HL-60 (cell line): Measurements from ENCODE around the gene ERCC1.

Source experiments
- DNase-seq, 2 experiments: peaks; one replicate each; pipeline ENCODE4 v3.0.0-alpha.2; 2010 to 2020; ENCODE audit warnings: low read depth in 1 of 2, low spot score in 1 of 2
- H3K27ac ChIP-seq: fragments of 250-450 bp; sonication (Bioruptor Pico); replicated peaks from 2 replicates; pipeline ENCODE4 v1.5.1; 2020; ENCODE audit warnings: mild to moderate bottlenecking, moderate library complexity
- H3K27me3 ChIP-seq: fragments of 250-450 bp; sonication (Bioruptor Pico); 2 replicates; pipeline ENCODE4 v1.5.1; 2021; ENCODE audit warnings: mild to moderate bottlenecking, moderate library complexity; ENCODE audit not compliant: insufficient read depth, poor library complexity, severe bottlenecking
- H3K4me3 ChIP-seq: replicated peaks from 2 replicates; pipeline ENCODE4 v1.5.1; 2011; ENCODE audit warnings: mild to moderate bottlenecking, control low read depth, low read length; ENCODE audit not compliant: insufficient read depth
- CTCF ChIP-seq: IDR thresholded peaks from one replicate; pipeline ENCODE4 v1.5.1; 2011; ENCODE audit warnings: low read length, control low read depth, inconsistent platforms; ENCODE audit not compliant: insufficient read depth
- GABPA ChIP-seq: IDR thresholded peaks from 2 replicates; pipeline ENCODE4 v1.6.1; 2012; ENCODE audit warnings: low read depth
- POLR2AphosphoS5 ChIP-seq: IDR thresholded peaks from 2 replicates; pipeline ENCODE4 v1.6.1; 2012; ENCODE audit warnings: low read depth
- REST ChIP-seq: IDR thresholded peaks from 2 replicates; pipeline ENCODE4 v1.6.1; 2012; ENCODE audit warnings: low read depth; ENCODE audit not compliant: insufficient replicate concordance
- SPI1 ChIP-seq: IDR thresholded peaks from 2 replicates; pipeline ENCODE4 v1.6.1; 2012; ENCODE audit warnings: low read depth, mild to moderate bottlenecking, borderline replicate concordance

Gene ERCC1

DNA sequence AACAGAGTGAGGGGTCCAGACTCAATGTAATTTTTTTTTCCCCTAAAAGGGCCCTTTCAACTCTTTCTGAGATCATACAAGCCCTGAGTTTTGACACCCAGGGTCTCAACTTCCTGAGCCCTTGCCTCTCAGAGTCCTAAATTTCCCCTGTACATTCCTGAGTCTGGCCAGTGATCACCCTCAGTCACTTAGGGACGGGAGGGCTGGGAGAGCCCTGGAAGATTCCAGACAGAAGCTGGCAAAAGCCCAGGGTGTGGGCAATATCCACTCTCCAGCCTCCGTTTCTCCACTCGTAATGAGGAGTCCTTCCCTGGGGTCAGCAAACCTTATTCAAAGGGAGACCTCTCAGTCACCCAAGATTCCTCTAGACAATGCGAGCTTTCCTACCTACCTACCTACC is 20.4 kb downstream of the ERCC1 start:
- Histone ChIP-seq H3K4me3 (no peak overlapping the region), H3K27ac (no peak overlapping the region), H3K27me3 (no peaks in the 10 kb centered on the region)
- no peak for DNase-seq
- TF ChIP-seq CTCF = no peak
- TF ChIP-seq GABPA = no peak
- no peak for TF ChIP-seq POLR2AphosphoS5
- TF ChIP-seq SPI1 = no peak
- TF ChIP-seq REST = no peak

- Histone ChIP-seq H3K27me3 (no peaks in the 10 kb centered on the region), H3K27ac (no peak overlapping the region), H3K4me3 (no peak overlapping the region)
- no peak for TF ChIP-seq REST
- no peak for TF ChIP-seq GABPA
- no peak for TF ChIP-seq POLR2AphosphoS5
- TF ChIP-seq SPI1 = no peak
- no peak for TF ChIP-seq CTCF
- no peak for DNase-seq
Observed at GRCh38 chr19:45402298-45403061, 21.2 kb downstream of the ERCC1 start.

- DNase-seq = no peak
- H3K4me3 ChIP-seq = no peak overlapping the region
- TF ChIP-seq REST = no peak
- TF ChIP-seq SPI1 = no peak
- TF ChIP-seq CTCF = no peak
- TF ChIP-seq GABPA = no peak
- peaks cover 3% of the 10 kb centered on the region for H3K27me3 ChIP-seq
- no peak overlapping the region for H3K27ac ChIP-seq
Observed at GRCh38 chr19:45401815-45402214, 21.9 kb downstream of the ERCC1 start.
